ENCODE measurements around the gene COPS3.
"Not testable (repeated sequence)": the region's sequence is repeated elsewhere in the genome, so short reads cannot be mapped to it uniquely, and the experiment has no call there.

The COPS3 gene

DNA sequence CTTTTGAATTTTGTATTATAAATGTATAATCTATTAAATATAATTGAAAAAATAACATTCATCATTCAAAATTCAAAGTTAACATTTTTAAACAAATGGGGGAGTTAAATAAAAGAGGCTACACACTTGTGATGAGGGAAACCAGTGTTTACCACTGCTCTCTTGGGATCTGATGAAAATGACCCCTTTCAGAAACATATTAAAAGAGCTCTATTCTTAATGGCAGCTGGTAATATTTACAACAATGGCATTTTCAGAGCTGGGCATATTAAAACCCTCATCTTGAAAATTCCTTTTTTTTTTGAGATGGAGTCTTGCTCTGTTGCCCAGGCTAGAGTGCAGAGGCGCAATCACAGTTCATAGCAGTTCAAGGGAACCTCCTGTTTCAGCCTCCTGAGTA is 24.7 kb downstream of the COPS3 start:
- no peak for TF ChIP-seq CTCF (conservative IDR thresholded peaks at IDR 0.05; ENCODE audit: low read depth, low read length)
- no peak for DNase-seq (ENCODE audit: low read depth)
- no peak overlapping the region for H3K4me3 ChIP-seq (ENCODE audit: low read depth, low read length)

GRCh38 chr17:17255689-17256088 is 25.4 kb downstream of the COPS3 start:
- not testable (repeated sequence) for H3K4me3 ChIP-seq (ENCODE audit: low read depth, low read length); DNase-seq (ENCODE audit: low read depth)

DNA sequence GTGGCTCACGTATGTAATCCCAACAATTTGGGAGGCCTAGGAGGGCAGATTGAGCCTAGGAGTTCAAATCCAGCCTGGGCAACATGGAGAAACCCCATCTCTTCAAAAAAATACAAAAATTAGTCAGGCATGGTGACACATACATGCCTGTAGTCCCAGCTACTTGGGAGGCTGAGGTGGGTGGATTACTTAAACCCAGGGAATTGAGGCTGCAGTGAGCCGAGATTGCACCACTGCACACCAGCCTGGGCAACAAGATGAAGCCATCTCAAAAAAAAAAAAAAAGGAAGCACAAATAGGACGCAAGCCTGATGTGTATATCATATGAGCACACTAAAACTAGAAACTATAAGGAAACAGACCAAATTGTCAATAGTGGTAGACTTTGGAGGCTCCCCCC is 27.0 kb downstream of the COPS3 start:
- TF ChIP-seq CTCF (conservative IDR thresholded peaks at IDR 0.05; ENCODE audit: low read depth, low read length) = no peak
- DNase-seq (ENCODE audit: low read depth) = no peak

DNA sequence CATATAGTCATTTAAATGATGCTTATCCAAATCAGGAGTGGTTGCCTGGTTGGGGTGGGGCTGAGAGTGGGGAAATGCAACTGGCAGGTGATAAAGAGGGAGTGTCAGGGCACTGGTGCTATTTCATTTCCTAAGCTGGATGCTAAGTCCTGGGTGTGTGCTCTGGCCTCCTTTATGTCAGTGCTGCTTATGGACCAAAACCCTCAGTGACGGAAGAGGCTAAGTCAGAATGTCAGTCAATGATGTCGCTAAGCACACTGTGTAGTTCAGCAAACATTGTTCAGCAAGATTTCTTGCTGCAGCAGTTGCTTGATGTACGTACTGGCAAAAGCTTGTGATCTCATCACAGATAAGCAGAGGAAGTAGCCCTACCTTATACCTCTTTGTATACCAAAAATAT is 27.6 kb downstream of the COPS3 start:
- H3K4me3 ChIP-seq (ENCODE audit: low read depth, low read length) = no peak overlapping the region
- TF ChIP-seq CTCF (conservative IDR thresholded peaks at IDR 0.05; ENCODE audit: low read depth, low read length) = no peak
- DNase-seq (ENCODE audit: low read depth) = no peak

More for the DNA sequence above, 27.0 kb downstream of the COPS3 start:
- H3K4me3 ChIP-seq (ENCODE audit: low read depth, low read length) = no peak overlapping the region

GRCh38 chr17:17252149-17252661 is 28.8 kb downstream of the COPS3 start:
- no peak for TF ChIP-seq CTCF (conservative IDR thresholded peaks at IDR 0.05; ENCODE audit: low read depth, low read length)
- no peak for DNase-seq (ENCODE audit: low read depth)
- H3K4me3 ChIP-seq (ENCODE audit: low read depth, low read length) = no peak overlapping the region

GRCh38 chr17:17246879-17247278 is 34.2 kb downstream of the COPS3 start:
- no peak overlapping the region for H3K4me3 ChIP-seq (ENCODE audit: low read depth, low read length)
- TF ChIP-seq CTCF (conservative IDR thresholded peaks at IDR 0.05; ENCODE audit: low read depth, low read length) = no peak
- DNase-seq (ENCODE audit: low read depth) = no peak

- no peak for TF ChIP-seq CTCF (conservative IDR thresholded peaks at IDR 0.05; ENCODE audit: low read depth, low read length)
- no peak overlapping the region for H3K4me3 ChIP-seq (ENCODE audit: low read depth, low read length)
- no peak for DNase-seq (ENCODE audit: low read depth)
Measured at GRCh38 chr17:17243163-17243562, 37.9 kb downstream of the COPS3 start.

DNA sequence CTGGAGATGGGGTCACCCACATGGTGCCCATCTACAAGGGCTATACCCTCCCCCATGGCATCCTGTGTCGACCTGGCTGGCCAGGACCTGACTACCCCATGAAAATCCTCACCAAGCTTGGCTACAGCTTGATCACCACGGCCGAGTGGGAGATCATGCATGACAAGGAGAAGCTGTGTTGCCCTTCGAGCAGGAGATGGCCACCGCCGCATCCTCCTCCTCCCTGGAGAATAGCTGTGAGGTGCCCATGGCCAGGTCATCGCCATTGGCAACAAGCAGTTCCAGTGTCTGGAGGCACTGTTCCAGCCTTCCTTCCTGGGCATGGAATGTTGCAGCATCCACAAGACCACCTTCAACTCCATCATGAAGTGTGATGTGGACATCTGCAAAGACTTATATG is 38.8 kb downstream of the COPS3 start:
- TF ChIP-seq CTCF (conservative IDR thresholded peaks at IDR 0.05; ENCODE audit: low read depth, low read length) = no peak
- H3K4me3 ChIP-seq (ENCODE audit: low read depth, low read length) = no peak overlapping the region
- no peak for DNase-seq (ENCODE audit: low read depth)
